K562 (cell line): Measurements from ENCODE around the gene IGF2R. TPM values are rescaled to one million over a fixed set of nuclear protein-coding genes. Genes with fewer than 3 reads are reported as not detected.

Experiments used
- ATAC-seq: fragments of 200-7000 bp; cut with Tn5 transposase; 3 replicates; pipeline ENCODE4 v1.9.1; 2020; ENCODE audit warnings: moderate library complexity
- BruUV-seq: library from RNA; stranded (reverse); fragments of 400-500 nt; replicated peaks from 2 replicates; lab custom pipeline; 2021; lab: Mats Ljungman, UMichigan
- CTCF ChIA-PET: fragments of 300-600 bp; formaldehyde crosslinking; extraction: SDS; loops from one replicate; lab custom pipeline; 2021; ENCODE audit warnings: low intra/inter-chr PET ratio; lab: Yijun Ruan, JAX
- POLR2A ChIA-PET: fragments of 300-600, 350-650 bp; sonication (Branson Sonifier 250); formaldehyde crosslinking; extraction: SDS; loops from one replicate; lab custom pipeline; 2021; ENCODE audit warnings: antibody characterized with exemption, inconsistent platforms; lab: Yijun Ruan, JAX
- DNase-seq, 4 experiments: peaks; one replicate each; pipeline versions ENCODE4 v3.0.0 to v3.0.0-alpha.2; 2011 to 2018; ENCODE audit warnings: low spot score in 3 of 4, mixed read lengths in 3 of 4; ENCODE audit errors: extremely low read depth in 1 of 4
- FAIRE-seq: peaks from 2 replicates; lab custom pipeline; 2011; peaks lifted over from hg19 to GRCh38; lab: Jason Lieb, UNC
- H2AFZ ChIP-seq: 2 replicates; pipeline ENCODE4 v1.6.0; 2011; ENCODE audit warnings: low read depth, low read length, control low read depth, inconsistent platforms
- H3K27ac ChIP-seq: fragments of 200-600 bp; 3 replicates; pipeline ENCODE4 v1.8.0; 2011; ENCODE audit warnings: low read depth, mild to moderate bottlenecking, control low read depth, inconsistent platforms, low read length, moderate library complexity, mixed read lengths; ENCODE audit errors: extremely low read depth
- H3K27me3 ChIP-seq, 2 experiments: fragments of 300-600 bp in 1 of 2; 2 replicates in 1 of 2; 3 replicates in 1 of 2; pipeline versions ENCODE4 v1.6.0 to v1.8.0; 2011; ENCODE audit warnings: inconsistent platforms in 2 of 2, low read length in 2 of 2, mild to moderate bottlenecking in 1 of 2, mixed read lengths in 1 of 2, moderate library complexity in 1 of 2; ENCODE audit not compliant: control insufficient read depth in 2 of 2, insufficient read depth in 2 of 2
- H3K36me3 ChIP-seq: fragments of 300-600 bp; 3 replicates; pipeline ENCODE4 v1.8.0; 2011; ENCODE audit warnings: mild to moderate bottlenecking, low read length, inconsistent platforms; ENCODE audit not compliant: control insufficient read depth, insufficient read depth
- H3K4me1 ChIP-seq, 2 experiments: fragments of 200-600 bp in 1 of 2; replicated peaks in 1 of 2; 2 replicates in 1 of 2; 3 replicates in 1 of 2; pipeline versions ENCODE4 v1.5.1 to v1.8.0; 2011; ENCODE audit warnings: inconsistent platforms in 2 of 2, low read length in 2 of 2, mild to moderate bottlenecking in 1 of 2, mixed read lengths in 1 of 2, moderate library complexity in 1 of 2; ENCODE audit not compliant: control insufficient read depth in 2 of 2, insufficient read depth in 2 of 2
- H3K4me2 ChIP-seq: 2 replicates; pipeline ENCODE4 v1.6.1; 2011; ENCODE audit warnings: low read length, control low read depth, inconsistent platforms, mixed read lengths; ENCODE audit not compliant: insufficient read depth
- H3K4me3 ChIP-seq: fragments of 200-600 bp; sonication (generic), shearing (Covaris generic); 2 replicates; pipeline ENCODE4 v1.5.1; 2016; ENCODE audit warnings: control low read depth, inconsistent platforms
- H3K79me2 ChIP-seq: fragments of 200-600 bp; 3 replicates; pipeline ENCODE4 v1.8.0; 2011; ENCODE audit warnings: low read length, inconsistent platforms; ENCODE audit not compliant: control insufficient read depth, insufficient read depth
- H3K9ac ChIP-seq, 2 experiments: 2 replicates each; pipeline versions ENCODE4 v1.6.0 to v1.6.1; 2011; ENCODE audit warnings: low read depth in 2 of 2, low read length in 2 of 2, control low read depth in 1 of 2, inconsistent platforms in 1 of 2, mild to moderate bottlenecking in 1 of 2, mixed read lengths in 1 of 2; ENCODE audit not compliant: insufficient read depth in 1 of 2
- H3K9me1 ChIP-seq: one replicate; pipeline ENCODE4 v1.6.0; 2011; ENCODE audit warnings: inconsistent platforms, mild to moderate bottlenecking, low read length, moderate library complexity; ENCODE audit not compliant: control insufficient read depth, insufficient read depth
- H3K9me3 ChIP-seq: replicated peaks from 2 replicates; pipeline ENCODE4 v1.5.1; 2011; ENCODE audit warnings: low read depth, low read length, inconsistent platforms; ENCODE audit not compliant: control insufficient read depth, insufficient read depth
- H4K20me1 ChIP-seq: replicated peaks from 2 replicates; pipeline ENCODE4 v1.6.1; 2011; ENCODE audit warnings: low read length, inconsistent platforms, mixed read lengths; ENCODE audit not compliant: control insufficient read depth, insufficient read depth
- WGBS: fragments of 100-300 bp; shearing (Covaris generic); methylation state at CpG from one replicate; pipeline ENCODE4 v1.1.6; 2016; ENCODE audit warnings: low coverage, mixed read lengths; ENCODE audit not compliant: insufficient coverage; ENCODE audit errors: missing lambda C conversion rate; 5-methylcytosine and 5-hydroxymethylcytosine counted together
- in situ Hi-C: fragments of 300-500 bp; cut with MboI; formaldehyde crosslinking; loops from 4 replicates; pipeline ENCODE4 v1.15.0; 2018; ENCODE audit warnings: inconsistent platforms, mixed read lengths
- intact Hi-C: fragments of 100-400 bp; cut with micrococcal nuclease; formaldehyde crosslinking; loops from 2 replicates; pipeline ENCODE4 v1.14.2; 2022
- polyA plus RNA-seq, 8 experiments: library from polyadenylated mRNA; depleted of rRNA in 4 of 8; stranded (reverse) in 5 of 8; unstranded in 3 of 8; fragments of >200 nt; fragmentation: Nextera tagmentation in 2 of 8; fragmentation: Illumina TruSeq in 1 of 8; extraction: Ambion mirVana in 2 of 8; extraction: Trizol in 1 of 8; gene quantifications; 2 replicates each; pipeline versions ENCODE4 v1.2.1 to v1.2.3, GENCODE V29; 2011 to 2014; ENCODE audit warnings: inconsistent platforms in 1 of 8, missing spikeins in 1 of 8
- total RNA-seq, 7 experiments: library from RNA; depleted of rRNA in 6 of 7; stranded (reverse); fragments of >200 nt in 6 of 7; fragmentation: Illumina TruSeq in 2 of 7; extraction: Trizol in 2 of 7; gene quantifications; 2 replicates each; pipeline versions ENCODE4 v1.2.1 to v1.2.3, GENCODE V29; 2011 to 2021; ENCODE audit warnings: low replicate concordance in 1 of 7
- TF ChIP-seq, protein P1 (sequence below): fragments of 450-650 bp; IDR thresholded peaks from 2 replicates; pipeline ENCODE4 v1.6.1; 2016; ENCODE audit warnings: mild to moderate bottlenecking, moderate library complexity

Gene IGF2R
- total and polyA plus RNA-seq, 9 of the 15 experiments (the other 6 are each of a cell fraction or from before 2014, with no cell fraction given) = 3.5 to 92.3 (median 34.5) TPM

DNA sequence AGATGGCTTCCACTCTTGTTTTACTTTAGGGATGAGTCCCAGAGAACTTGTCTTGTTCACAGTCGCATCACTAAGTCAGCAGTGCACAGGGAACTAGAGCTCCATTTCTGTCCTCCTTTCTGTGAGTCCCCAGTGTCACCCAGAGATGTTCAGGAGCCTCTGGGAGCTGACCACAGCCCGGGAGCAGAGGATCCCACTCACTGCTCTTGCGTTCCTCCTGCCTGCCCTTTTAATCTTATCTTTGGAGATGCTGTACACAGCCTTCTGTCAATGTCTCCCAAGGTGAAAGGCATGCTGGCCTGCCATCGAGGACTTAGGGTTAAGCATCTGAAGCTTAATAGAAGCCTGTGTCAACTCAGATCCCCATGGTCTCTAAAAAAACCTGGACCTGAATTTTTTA is 71.2 kb downstream of the IGF2R start:
- WGBS = 85% methylated on average over 4 of the region's 4 CpGs
- no peak for FAIRE-seq
- in situ Hi-C loops = no loop called here
- ChIA-PET POLR2A (interaction anchor here (0.6 to 1.2 kb wide), 2 partner anchors 15 to 16 kb away, joined by 3 to 4 read pairs; no protein-coding TSS in a partner anchor), CTCF (no interaction called here)
- Histone ChIP-seq H3K4me3 (no peak overlapping the region), H3K9me3 (no peaks in the 10 kb centered on the region), H3K4me1 (peaks cover 5 to 9% of the 10 kb centered on the region in 2 experiments; a peak in 3 of 5 replicates), H3K9ac (no peak overlapping the region)
- no peak for DNase-seq
- BruUV-seq = no TSS peak
- TF ChIP-seq, protein P1, sequence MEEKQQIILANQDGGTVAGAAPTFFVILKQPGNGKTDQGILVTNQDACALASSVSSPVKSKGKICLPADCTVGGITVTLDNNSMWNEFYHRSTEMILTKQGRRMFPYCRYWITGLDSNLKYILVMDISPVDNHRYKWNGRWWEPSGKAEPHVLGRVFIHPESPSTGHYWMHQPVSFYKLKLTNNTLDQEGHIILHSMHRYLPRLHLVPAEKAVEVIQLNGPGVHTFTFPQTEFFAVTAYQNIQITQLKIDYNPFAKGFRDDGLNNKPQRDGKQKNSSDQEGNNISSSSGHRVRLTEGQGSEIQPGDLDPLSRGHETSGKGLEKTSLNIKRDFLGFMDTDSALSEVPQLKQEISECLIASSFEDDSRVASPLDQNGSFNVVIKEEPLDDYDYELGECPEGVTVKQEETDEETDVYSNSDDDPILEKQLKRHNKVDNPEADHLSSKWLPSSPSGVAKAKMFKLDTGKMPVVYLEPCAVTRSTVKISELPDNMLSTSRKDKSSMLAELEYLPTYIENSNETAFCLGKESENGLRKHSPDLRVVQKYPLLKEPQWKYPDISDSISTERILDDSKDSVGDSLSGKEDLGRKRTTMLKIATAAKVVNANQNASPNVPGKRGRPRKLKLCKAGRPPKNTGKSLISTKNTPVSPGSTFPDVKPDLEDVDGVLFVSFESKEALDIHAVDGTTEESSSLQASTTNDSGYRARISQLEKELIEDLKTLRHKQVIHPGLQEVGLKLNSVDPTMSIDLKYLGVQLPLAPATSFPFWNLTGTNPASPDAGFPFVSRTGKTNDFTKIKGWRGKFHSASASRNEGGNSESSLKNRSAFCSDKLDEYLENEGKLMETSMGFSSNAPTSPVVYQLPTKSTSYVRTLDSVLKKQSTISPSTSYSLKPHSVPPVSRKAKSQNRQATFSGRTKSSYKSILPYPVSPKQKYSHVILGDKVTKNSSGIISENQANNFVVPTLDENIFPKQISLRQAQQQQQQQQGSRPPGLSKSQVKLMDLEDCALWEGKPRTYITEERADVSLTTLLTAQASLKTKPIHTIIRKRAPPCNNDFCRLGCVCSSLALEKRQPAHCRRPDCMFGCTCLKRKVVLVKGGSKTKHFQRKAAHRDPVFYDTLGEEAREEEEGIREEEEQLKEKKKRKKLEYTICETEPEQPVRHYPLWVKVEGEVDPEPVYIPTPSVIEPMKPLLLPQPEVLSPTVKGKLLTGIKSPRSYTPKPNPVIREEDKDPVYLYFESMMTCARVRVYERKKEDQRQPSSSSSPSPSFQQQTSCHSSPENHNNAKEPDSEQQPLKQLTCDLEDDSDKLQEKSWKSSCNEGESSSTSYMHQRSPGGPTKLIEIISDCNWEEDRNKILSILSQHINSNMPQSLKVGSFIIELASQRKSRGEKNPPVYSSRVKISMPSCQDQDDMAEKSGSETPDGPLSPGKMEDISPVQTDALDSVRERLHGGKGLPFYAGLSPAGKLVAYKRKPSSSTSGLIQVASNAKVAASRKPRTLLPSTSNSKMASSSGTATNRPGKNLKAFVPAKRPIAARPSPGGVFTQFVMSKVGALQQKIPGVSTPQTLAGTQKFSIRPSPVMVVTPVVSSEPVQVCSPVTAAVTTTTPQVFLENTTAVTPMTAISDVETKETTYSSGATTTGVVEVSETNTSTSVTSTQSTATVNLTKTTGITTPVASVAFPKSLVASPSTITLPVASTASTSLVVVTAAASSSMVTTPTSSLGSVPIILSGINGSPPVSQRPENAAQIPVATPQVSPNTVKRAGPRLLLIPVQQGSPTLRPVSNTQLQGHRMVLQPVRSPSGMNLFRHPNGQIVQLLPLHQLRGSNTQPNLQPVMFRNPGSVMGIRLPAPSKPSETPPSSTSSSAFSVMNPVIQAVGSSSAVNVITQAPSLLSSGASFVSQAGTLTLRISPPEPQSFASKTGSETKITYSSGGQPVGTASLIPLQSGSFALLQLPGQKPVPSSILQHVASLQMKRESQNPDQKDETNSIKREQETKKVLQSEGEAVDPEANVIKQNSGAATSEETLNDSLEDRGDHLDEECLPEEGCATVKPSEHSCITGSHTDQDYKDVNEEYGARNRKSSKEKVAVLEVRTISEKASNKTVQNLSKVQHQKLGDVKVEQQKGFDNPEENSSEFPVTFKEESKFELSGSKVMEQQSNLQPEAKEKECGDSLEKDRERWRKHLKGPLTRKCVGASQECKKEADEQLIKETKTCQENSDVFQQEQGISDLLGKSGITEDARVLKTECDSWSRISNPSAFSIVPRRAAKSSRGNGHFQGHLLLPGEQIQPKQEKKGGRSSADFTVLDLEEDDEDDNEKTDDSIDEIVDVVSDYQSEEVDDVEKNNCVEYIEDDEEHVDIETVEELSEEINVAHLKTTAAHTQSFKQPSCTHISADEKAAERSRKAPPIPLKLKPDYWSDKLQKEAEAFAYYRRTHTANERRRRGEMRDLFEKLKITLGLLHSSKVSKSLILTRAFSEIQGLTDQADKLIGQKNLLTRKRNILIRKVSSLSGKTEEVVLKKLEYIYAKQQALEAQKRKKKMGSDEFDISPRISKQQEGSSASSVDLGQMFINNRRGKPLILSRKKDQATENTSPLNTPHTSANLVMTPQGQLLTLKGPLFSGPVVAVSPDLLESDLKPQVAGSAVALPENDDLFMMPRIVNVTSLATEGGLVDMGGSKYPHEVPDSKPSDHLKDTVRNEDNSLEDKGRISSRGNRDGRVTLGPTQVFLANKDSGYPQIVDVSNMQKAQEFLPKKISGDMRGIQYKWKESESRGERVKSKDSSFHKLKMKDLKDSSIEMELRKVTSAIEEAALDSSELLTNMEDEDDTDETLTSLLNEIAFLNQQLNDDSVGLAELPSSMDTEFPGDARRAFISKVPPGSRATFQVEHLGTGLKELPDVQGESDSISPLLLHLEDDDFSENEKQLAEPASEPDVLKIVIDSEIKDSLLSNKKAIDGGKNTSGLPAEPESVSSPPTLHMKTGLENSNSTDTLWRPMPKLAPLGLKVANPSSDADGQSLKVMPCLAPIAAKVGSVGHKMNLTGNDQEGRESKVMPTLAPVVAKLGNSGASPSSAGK = no peak
- TF ChIP-seq, all 486 proteins: peak for 0
- Histone ChIP-seq H4K20me1 (no peaks in the 10 kb centered on the region), H3K4me2 (no peak overlapping the region), H2AFZ (no peak overlapping the region), H3K27me3 (no peaks in the 10 kb centered on the region), H3K9me1 (peaks cover 3% of the 10 kb centered on the region), H3K79me2 (no peaks in the 10 kb centered on the region), H3K36me3 (peaks cover 92% of the 10 kb centered on the region), H3K27ac (no peak overlapping the region)
- intact Hi-C loops = loop anchor here (5.0 to 10.0 kb wide), 2 partner anchors 68 to 155 kb away; no protein-coding TSS in a partner anchor
- no peak for ATAC-seq
